ENCODE results near the gene OCIAD1.
"Not testable (repeated sequence)": the region's sequence is repeated elsewhere in the genome, so short reads cannot be mapped to it uniquely, and the experiment has no call there.

OCIAD1 gene

GRCh38 chr4:48830706-48831531 lies at the start of gene OCIAD1:
Gene OCIAD1 (plus strand): TSS chr4:48831088. CDS start chr4:48832625, 1,537 bp downstream.
- DNase-seq (ENCODE audit: low spot score): peak; percentile 99

- no peak for DNase-seq (ENCODE audit: low spot score)
Observed at GRCh38 chr4:48781968-48782367, 48.9 kb upstream of the OCIAD1 start.

GRCh38 chr4:48785302-48785701 lies 45.6 kb upstream of the OCIAD1 start:
- DNase-seq (ENCODE audit: low spot score): no peak

GRCh38 chr4:48786549-48786948 lies 44.3 kb upstream of the OCIAD1 start:
- DNase-seq (ENCODE audit: low spot score): no peak

- no peak for DNase-seq (ENCODE audit: low spot score)
Observed at GRCh38 chr4:48787056-48787455, 43.8 kb upstream of the OCIAD1 start.

GRCh38 chr4:48790561-48790960 lies 40.3 kb upstream of the OCIAD1 start:
- DNase-seq (ENCODE audit: low spot score): no peak

- no peak for DNase-seq (ENCODE audit: low spot score)
Observed at GRCh38 chr4:48791313-48791712, 39.6 kb upstream of the OCIAD1 start.

- DNase-seq (ENCODE audit: low spot score): no peak
Observed at GRCh38 chr4:48792348-48793006, 38.4 kb upstream of the OCIAD1 start.

GRCh38 chr4:48795108-48795507 lies 35.8 kb upstream of the OCIAD1 start:
- DNase-seq (ENCODE audit: low spot score): no peak

GRCh38 chr4:48796191-48796926 lies 34.5 kb upstream of the OCIAD1 start:
- no peak for DNase-seq (ENCODE audit: low spot score)

- no peak for DNase-seq (ENCODE audit: low spot score)
Observed at GRCh38 chr4:48796927-48797679, 33.8 kb upstream of the OCIAD1 start.

- DNase-seq (ENCODE audit: low spot score): no peak
Observed at GRCh38 chr4:48798117-48798516, 32.8 kb upstream of the OCIAD1 start.

GRCh38 chr4:48799157-48799556 lies 31.7 kb upstream of the OCIAD1 start:
- DNase-seq (ENCODE audit: low spot score): no peak

- DNase-seq (ENCODE audit: low spot score): not testable (repeated sequence)
Observed at GRCh38 chr4:48800155-48800554, 30.7 kb upstream of the OCIAD1 start.

GRCh38 chr4:48801016-48801715 lies 29.7 kb upstream of the OCIAD1 start:
- DNase-seq (ENCODE audit: low spot score): no peak

GRCh38 chr4:48804584-48805301 lies 26.1 kb upstream of the OCIAD1 start:
- no peak for DNase-seq (ENCODE audit: low spot score)

- no peak for DNase-seq (ENCODE audit: low spot score)
Observed at GRCh38 chr4:48812866-48813265, 18.0 kb upstream of the OCIAD1 start.

GRCh38 chr4:48813964-48814363 lies 16.9 kb upstream of the OCIAD1 start:
- no peak for DNase-seq (ENCODE audit: low spot score)

- no peak for DNase-seq (ENCODE audit: low spot score)
Observed at GRCh38 chr4:48815483-48815882, 15.4 kb upstream of the OCIAD1 start.

- DNase-seq (ENCODE audit: low spot score): not testable (repeated sequence)
Observed at GRCh38 chr4:48816297-48816696, 14.6 kb upstream of the OCIAD1 start.

GRCh38 chr4:48816971-48817370 lies 13.9 kb upstream of the OCIAD1 start:
- no peak for DNase-seq (ENCODE audit: low spot score)

Measured in iPS-NIHi11 (cell line).